Bronchial epithelial cell (primary cell): Measurements from ENCODE around the gene CCDC179. TPM values are rescaled to one million over a fixed set of nuclear protein-coding genes. Genes with fewer than 3 reads are reported as not detected.
A peak's percentile ranks its signal among the peaks of the same experiment; 100 is the strongest.

ENCODE experiments used
- DNase-seq: peaks from one replicate; pipeline ENCODE4 v3.0.0-alpha.2; 2010; ENCODE audit warnings: low read depth
- FAIRE-seq: peaks from 2 replicates; lab custom pipeline; 2011; peaks lifted over from hg19 to GRCh38; lab: Jason Lieb, UNC
- H3K27me3 ChIP-seq: 2 replicates; pipeline ENCODE4 v1.5.1; 2011; ENCODE audit warnings: low read length; ENCODE audit not compliant: control insufficient read depth, insufficient read depth
- H3K36me3 ChIP-seq: 2 replicates; pipeline ENCODE4 v1.5.1; 2011; ENCODE audit warnings: low read length; ENCODE audit not compliant: control insufficient read depth, insufficient read depth
- H3K4me3 ChIP-seq: 2 replicates; pipeline ENCODE4 v1.5.1; 2011; ENCODE audit warnings: mild to moderate bottlenecking, low read depth, low read length, control low read depth
- total RNA-seq: library from RNA; depleted of rRNA; stranded (reverse); fragments of >200 nt; gene quantifications from 2 replicates; pipeline ENCODE4 v1.2.1, GENCODE V29; 2014
- TF ChIP-seq, protein P1 (sequence below): IDR thresholded peaks from 2 replicates; pipeline ENCODE4 v1.5.1; 2011; ENCODE audit warnings: mild to moderate bottlenecking, moderate library complexity, low read length, control low read depth, inconsistent platforms; ENCODE audit not compliant: insufficient read depth, severe bottlenecking

Gene CCDC179
- total RNA-seq, 1 donor from 2014 or later: not detected

GRCh38 chr11:22884217-22884616, 23.9 kb upstream of the CCDC179 start:
- H3K27me3 ChIP-seq: no peaks in the 10 kb centered on the region
- FAIRE-seq (no peak), DNase-seq (no peak)

GRCh38 chr11:22879630-22880029, 19.4 kb upstream of the CCDC179 start:
- TF ChIP-seq, protein P1, sequence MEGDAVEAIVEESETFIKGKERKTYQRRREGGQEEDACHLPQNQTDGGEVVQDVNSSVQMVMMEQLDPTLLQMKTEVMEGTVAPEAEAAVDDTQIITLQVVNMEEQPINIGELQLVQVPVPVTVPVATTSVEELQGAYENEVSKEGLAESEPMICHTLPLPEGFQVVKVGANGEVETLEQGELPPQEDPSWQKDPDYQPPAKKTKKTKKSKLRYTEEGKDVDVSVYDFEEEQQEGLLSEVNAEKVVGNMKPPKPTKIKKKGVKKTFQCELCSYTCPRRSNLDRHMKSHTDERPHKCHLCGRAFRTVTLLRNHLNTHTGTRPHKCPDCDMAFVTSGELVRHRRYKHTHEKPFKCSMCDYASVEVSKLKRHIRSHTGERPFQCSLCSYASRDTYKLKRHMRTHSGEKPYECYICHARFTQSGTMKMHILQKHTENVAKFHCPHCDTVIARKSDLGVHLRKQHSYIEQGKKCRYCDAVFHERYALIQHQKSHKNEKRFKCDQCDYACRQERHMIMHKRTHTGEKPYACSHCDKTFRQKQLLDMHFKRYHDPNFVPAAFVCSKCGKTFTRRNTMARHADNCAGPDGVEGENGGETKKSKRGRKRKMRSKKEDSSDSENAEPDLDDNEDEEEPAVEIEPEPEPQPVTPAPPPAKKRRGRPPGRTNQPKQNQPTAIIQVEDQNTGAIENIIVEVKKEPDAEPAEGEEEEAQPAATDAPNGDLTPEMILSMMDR: no peak
- Histone ChIP-seq H3K27me3 (no peaks in the 10 kb centered on the region), H3K36me3 (no peaks in the 10 kb centered on the region), H3K4me3 (no peak overlapping the region)
- peak; percentile 48 for DNase-seq
- no peak for FAIRE-seq

More at GRCh38 chr11:22884217-22884616, 23.9 kb upstream of the CCDC179 start:
- Histone ChIP-seq H3K36me3 (no peaks in the 10 kb centered on the region), H3K4me3 (no peak overlapping the region)
- TF ChIP-seq, protein P1: no peak

DNA sequence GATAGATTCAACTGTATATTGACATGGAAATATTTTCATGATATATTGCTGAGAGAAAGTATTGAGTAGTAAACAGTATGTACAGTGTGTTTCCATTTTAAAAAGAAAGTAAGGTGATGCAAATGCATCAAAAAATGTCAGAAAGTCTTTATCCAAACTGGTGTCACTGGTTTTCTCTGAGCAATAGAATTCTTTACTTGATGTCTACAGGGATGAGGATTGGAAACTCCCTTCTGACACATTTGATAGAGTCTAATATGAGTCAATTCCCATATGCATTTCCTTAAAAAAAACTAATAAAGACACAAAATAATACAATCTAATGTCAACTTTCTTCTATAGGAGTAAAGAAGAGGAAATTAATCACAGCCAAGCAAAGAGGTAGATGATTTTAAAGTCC, 18.3 kb upstream of the CCDC179 start:
- FAIRE-seq (no peak), DNase-seq (peak; percentile 44)
- Histone ChIP-seq H3K27me3 (no peaks in the 10 kb centered on the region), H3K36me3 (no peaks in the 10 kb centered on the region), H3K4me3 (no peak overlapping the region)
- TF ChIP-seq, protein P1: no peak

GRCh38 chr11:22878039-22878438, 17.8 kb upstream of the CCDC179 start:
- TF ChIP-seq, protein P1: no peak
- DNase-seq: no peak
- Histone ChIP-seq H3K27me3 (no peaks in the 10 kb centered on the region), H3K36me3 (no peaks in the 10 kb centered on the region), H3K4me3 (no peak overlapping the region)
- FAIRE-seq: no peak

DNA sequence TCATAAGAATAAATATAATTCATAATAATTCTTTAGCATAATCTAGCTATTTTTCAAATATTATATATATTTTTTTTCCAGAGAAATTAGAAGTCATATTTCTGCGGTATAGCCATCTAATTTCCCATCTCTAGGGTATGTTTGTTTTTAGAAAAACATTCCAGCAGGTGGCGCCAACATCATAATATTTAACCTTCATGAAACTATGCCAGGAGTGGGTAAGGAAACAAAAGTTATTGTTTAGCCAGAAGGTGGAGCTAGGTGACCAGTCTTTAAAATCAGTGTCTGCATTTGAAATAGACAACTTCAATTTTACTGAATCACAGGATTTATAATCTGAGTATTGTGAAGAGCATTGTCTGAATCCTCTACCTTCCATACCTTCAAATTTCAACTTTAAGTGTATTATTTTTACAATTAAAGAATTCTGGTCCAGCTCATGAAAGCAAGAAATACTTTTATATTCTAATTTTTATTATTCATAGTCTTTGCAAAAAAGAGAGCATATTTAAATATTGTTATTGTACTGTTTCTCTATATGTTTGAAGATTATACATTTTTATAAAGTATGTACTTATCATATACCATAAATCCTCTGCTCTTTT, 15.7 kb upstream of the CCDC179 start:
- Histone ChIP-seq H3K27me3 (no peaks in the 10 kb centered on the region), H3K36me3 (no peaks in the 10 kb centered on the region), H3K4me3 (no peak overlapping the region)
- TF ChIP-seq, protein P1: peak; percentile 50
- DNase-seq (peak; percentile 82), FAIRE-seq (no peak)

GRCh38 chr11:22869325-22869724, 9.1 kb upstream of the CCDC179 start:
- TF ChIP-seq, protein P1: no peak
- Histone ChIP-seq H3K27me3 (no peaks in the 10 kb centered on the region), H3K36me3 (no peaks in the 10 kb centered on the region), H3K4me3 (no peak overlapping the region)
- no peak for FAIRE-seq
- DNase-seq: no peak
